Measurements from ENCODE around the gene NPR3. TPM values are rescaled to one million over a fixed set of nuclear protein-coding genes. Genes with fewer than 3 reads are reported as not detected.

Gene NPR3
- total RNA-seq, 1 donor from 2014 or later: 19.2 TPM

Other genes starting within 250 kb of the NPR3 start
- 383 TPM for gene SUB1, start 125.8 kb upstream of the NPR3 start, total RNA-seq

Data from frontal cortex (tissue), 1 donor.